ENCODE data around the gene EXT2. TPM values are rescaled to one million over a fixed set of nuclear protein-coding genes. Genes with fewer than 3 reads are reported as not detected.

EXT2 gene
- total and polyA plus RNA-seq, 7 donors = 11.0 to 23.5 (median 21.4) TPM

- H3K27me3 ChIP-seq (ENCODE audit: insufficient read depth in 3 of 3, low read length in 2 of 3) = no peaks in the 10 kb centered on the region
- H3K36me3 ChIP-seq (ENCODE audit: insufficient read depth in 1 of 2, low read depth in 1 of 2) = peaks cover 0 to 57% of the 10 kb centered on the region in 2 donors
- intact Hi-C loops (cut with DNase I) = no loop called here
- WGBS, 3 donors = 84 to 88% (median 85%) methylated on average over 3 of the region's 3 CpGs
- no peak for TF ChIP-seq CTCF (IDR thresholded peaks at IDR 0.05)
- ATAC-seq = no peak
- peaks cover 5% of the 10 kb centered on the region for H3K4me1 ChIP-seq
- H3K27ac ChIP-seq = no peak overlapping the region
- H3K9me3 ChIP-seq = no peaks in the 10 kb centered on the region
- no peak overlapping the region for H3K4me3 ChIP-seq
- no peak for DNase-seq
These were observed 24.3 kb upstream of the EXT2 start for GRCh38 chr11:44071157-44071556.

- no peak for ATAC-seq
- intact Hi-C loops (cut with DNase I) = no loop called here
- no peaks in the 10 kb centered on the region for H3K9me3 ChIP-seq
- WGBS, 3 donors = 90 to 95% (median 91%) methylated on average over 8 of the region's 8 CpGs
- H3K36me3 ChIP-seq (ENCODE audit: insufficient read depth in 1 of 2, low read depth in 1 of 2) = peaks cover 0 to 61% of the 10 kb centered on the region in 2 donors
- H3K4me1 ChIP-seq = no peaks in the 10 kb centered on the region
- no peak overlapping the region for H3K27ac ChIP-seq
- no peak for TF ChIP-seq CTCF (IDR thresholded peaks at IDR 0.05)
- no peak for DNase-seq
- no peaks in the 10 kb centered on the region for H3K27me3 ChIP-seq (ENCODE audit: insufficient read depth in 3 of 3, low read length in 2 of 3)
- H3K4me3 ChIP-seq = no peak overlapping the region
These were observed 22.5 kb upstream of the EXT2 start for GRCh38 chr11:44072757-44073658.

- no peak for TF ChIP-seq CTCF (IDR thresholded peaks at IDR 0.05)
- DNase-seq (no peak), ATAC-seq (no peak)
- H3K27ac ChIP-seq = no peak overlapping the region
- no peaks in the 10 kb centered on the region for H3K27me3 ChIP-seq (ENCODE audit: insufficient read depth in 3 of 3, low read length in 2 of 3)
- intact Hi-C loops (cut with DNase I) = no loop called here
- H3K9me3 ChIP-seq = no peaks in the 10 kb centered on the region
- 94 to 97% (median 97%) methylated on average over 5 of the region's 5 CpGs for WGBS, 3 donors
- H3K4me3 ChIP-seq = no peak overlapping the region
- peaks cover 0 to 68% of the 10 kb centered on the region in 2 donors for H3K36me3 ChIP-seq (ENCODE audit: insufficient read depth in 1 of 2, low read depth in 1 of 2)
- H3K4me1 ChIP-seq = no peaks in the 10 kb centered on the region
These were observed 16.7 kb upstream of the EXT2 start for GRCh38 chr11:44078794-44079193.

- no peak for ATAC-seq
These were observed 16.1 kb upstream of the EXT2 start for GRCh38 chr11:44079376-44079775.

More at GRCh38 chr11:44079376-44079775, 16.1 kb upstream of the EXT2 start:
- H3K4me3 ChIP-seq = no peak overlapping the region
- H3K27me3 ChIP-seq (ENCODE audit: insufficient read depth in 3 of 3, low read length in 2 of 3) = no peaks in the 10 kb centered on the region
- no peaks in the 10 kb centered on the region for H3K4me1 ChIP-seq
- WGBS, 3 donors = 86 to 92% (median 91%) methylated on average over 6 of the region's 6 CpGs
- intact Hi-C loops (cut with DNase I) = no loop called here
- no peaks in the 10 kb centered on the region for H3K9me3 ChIP-seq
- no peak for DNase-seq
- no peak for TF ChIP-seq CTCF (IDR thresholded peaks at IDR 0.05)
- peaks cover 0 to 62% of the 10 kb centered on the region in 2 donors for H3K36me3 ChIP-seq (ENCODE audit: insufficient read depth in 1 of 2, low read depth in 1 of 2)
- no peak overlapping the region for H3K27ac ChIP-seq

Data from psoas muscle (tissue), 8 donors.